Stimulated activated CD4-positive, alpha-beta T cell treated with anti-CD3 and anti-CD28 coated beads, Interleukin-4, amount 100 ng/mL, for 24 hours (primary cell): ENCODE results near the gene KIAA1755.
"Not testable (repeated sequence)": the region's sequence is repeated elsewhere in the genome, so short reads cannot be mapped to it uniquely, and the experiment has no call there.

ENCODE experiments used
- DNase-seq: peaks from one replicate; pipeline ENCODE4 v3.0.0-alpha.2; 2020

The KIAA1755 gene

GRCh38 chr20:38290829-38291814, 30.6 kb upstream of the KIAA1755 start:
- no peak for DNase-seq

DNA sequence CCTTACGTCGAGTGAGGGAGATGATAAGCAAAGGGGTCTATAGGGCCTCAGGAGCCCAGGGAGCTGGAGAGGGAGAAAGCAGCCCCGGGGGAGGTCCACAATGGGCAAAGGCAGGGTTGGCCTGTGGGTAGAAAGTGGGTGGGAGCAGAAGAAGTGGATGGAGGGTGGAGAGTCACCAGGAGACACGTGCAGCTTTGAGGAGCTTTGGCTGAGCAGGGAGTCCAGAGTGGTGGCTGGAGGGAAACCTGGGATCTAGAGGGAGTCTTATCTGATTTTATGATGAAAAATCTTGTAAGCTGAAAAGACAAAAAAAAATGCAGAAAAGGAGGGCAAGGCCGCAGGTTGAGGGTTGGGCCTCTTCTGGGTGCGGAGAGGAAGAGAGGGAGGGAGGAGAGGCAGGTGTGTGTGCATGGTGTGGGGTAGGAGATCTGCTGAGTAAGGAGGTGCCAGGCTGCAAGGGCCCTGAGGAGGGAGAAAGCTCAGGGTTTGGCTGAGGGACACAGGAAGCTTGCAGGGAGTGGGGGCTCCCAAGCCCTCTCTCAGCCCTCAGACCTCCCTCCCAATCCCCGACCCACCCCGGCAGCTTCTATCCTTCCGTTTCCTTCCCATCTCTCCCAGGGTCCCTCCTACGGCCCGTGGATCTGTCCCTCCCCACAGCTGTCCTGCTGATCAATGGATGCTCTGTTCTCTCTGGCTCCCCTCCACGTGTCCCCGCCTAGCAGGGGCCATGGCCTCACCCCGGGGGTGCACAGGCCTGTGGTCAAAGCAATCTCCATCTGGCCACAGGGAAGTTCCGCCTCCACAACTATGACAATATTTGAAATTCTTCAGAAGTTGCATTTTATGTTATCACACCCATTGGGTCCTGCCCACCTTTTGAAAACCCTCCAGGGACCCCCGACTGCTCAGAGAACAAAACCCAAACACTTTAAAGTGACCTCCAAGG, 26.3 kb upstream of the KIAA1755 start:
- no peak for DNase-seq

- no peak for DNase-seq
Measured at GRCh38 chr20:38284893-38285444, 24.4 kb upstream of the KIAA1755 start.

DNA sequence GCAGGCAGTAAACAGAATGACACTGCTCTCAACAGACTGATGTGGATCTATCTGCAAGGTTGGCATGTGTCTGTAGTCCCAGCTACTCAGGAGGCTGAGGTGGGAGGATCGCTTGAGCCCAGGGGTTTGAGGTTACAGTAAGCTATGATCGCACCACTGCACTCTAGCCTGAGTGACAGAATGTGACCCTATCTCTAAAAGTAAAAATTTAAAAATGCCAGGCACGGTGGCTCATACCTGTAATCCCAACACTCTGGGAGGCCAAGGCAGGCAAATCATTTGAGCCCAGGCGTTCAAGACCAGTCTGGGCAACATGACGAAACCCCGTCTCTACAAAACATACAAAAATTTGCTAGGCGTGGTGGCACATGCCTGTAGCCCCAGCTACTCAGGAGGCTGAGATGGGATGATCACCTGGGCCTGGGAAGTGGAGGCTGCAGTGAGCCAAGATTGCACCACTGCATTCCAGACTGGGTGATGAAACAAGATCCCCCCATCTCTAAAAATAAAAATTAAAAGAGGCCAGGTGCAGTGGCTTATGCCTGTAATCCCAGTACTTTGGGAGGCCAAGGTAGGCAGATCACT, 23.6 kb upstream of the KIAA1755 start:
- not testable (repeated sequence) for DNase-seq

GRCh38 chr20:38283236-38283635, 22.7 kb upstream of the KIAA1755 start:
- no peak for DNase-seq

DNA sequence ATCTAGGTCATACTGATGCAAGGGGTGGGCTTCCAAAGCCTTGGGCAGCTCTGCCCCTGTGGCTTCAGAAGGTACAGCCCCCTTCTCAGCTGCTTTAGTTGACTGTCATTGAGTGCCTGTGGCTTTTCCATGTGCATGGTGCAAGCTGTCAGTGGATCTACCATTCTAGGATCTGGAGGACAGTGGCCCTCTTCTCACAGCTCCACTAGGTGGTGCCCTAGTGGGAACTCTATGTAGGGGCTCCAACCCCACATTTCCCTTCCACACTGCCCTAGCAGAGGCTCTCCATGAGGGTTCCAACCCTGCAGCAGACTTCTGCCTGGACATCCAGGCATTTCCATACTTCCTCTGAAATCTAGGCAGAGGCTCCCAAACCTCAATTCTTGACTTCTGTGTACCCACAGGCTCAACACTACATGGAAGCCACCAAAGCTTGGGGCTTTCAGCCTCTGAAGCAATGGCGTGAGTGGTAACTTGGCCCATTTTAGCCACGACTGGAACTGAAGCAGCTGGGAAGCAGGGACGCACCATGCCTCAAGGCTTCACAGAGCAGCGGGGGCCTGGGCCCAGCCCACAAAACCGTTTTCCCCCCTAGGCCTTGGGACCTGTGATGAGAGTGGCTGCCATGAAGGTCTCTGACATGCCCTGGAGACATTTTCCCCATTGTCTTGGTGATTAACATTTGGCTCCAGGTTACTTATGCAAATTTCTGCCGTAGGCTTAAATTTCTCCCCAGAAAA, 20.8 kb upstream of the KIAA1755 start:
- DNase-seq: not testable (repeated sequence)

DNA sequence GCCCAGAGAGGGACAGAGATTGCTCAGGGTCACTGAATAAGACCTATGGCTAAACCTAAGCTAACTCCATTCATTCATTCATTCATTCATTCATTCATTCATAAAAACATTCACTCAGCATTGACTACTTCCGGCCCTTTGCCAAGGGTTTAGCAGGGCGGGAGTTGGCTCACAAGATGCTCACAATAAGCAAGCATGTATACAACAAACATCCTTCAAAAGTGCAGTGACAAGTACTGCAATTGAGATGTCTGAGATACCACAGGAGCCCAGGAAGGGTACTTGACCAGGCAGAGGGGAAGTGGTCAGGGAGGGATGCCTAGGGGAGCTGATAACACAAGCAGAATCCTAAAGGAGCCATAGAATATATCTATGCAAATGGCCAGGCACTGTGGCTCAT, 18.2 kb upstream of the KIAA1755 start:
- no peak for DNase-seq

GRCh38 chr20:38278131-38278530, 17.6 kb upstream of the KIAA1755 start:
- DNase-seq: no peak

- DNase-seq: no peak
Measured at GRCh38 chr20:38277691-38278090, 17.2 kb upstream of the KIAA1755 start.

- no peak for DNase-seq
Measured at GRCh38 chr20:38277285-38277684, 16.8 kb upstream of the KIAA1755 start.

- DNase-seq: no peak
Measured at GRCh38 chr20:38275815-38276550, 15.4 kb upstream of the KIAA1755 start.

DNA sequence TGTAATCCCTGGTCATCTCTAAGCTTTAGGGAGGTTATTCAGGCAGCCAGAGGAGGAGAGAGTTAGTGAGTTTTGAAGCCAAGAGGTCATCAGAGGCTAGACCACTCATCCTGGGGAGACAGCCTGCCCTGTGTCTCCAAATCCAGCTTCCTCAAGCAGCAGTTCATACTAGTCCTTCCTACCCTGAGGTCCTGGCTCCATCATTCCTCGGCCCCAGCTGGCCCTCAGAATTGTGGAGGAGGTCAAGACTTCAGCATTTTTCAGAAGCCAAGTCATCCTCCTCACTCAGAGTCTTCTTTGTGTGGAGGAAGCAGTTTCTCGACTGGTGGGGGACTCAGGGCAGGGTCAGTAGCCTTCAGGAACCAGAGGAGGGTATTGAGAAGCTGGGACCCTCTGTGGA, 12.4 kb upstream of the KIAA1755 start:
- no peak for DNase-seq

GRCh38 chr20:38272398-38272797, 11.9 kb upstream of the KIAA1755 start:
- DNase-seq: no peak

- no peak for DNase-seq
Measured at GRCh38 chr20:38271608-38272120, 11.1 kb upstream of the KIAA1755 start.

DNA sequence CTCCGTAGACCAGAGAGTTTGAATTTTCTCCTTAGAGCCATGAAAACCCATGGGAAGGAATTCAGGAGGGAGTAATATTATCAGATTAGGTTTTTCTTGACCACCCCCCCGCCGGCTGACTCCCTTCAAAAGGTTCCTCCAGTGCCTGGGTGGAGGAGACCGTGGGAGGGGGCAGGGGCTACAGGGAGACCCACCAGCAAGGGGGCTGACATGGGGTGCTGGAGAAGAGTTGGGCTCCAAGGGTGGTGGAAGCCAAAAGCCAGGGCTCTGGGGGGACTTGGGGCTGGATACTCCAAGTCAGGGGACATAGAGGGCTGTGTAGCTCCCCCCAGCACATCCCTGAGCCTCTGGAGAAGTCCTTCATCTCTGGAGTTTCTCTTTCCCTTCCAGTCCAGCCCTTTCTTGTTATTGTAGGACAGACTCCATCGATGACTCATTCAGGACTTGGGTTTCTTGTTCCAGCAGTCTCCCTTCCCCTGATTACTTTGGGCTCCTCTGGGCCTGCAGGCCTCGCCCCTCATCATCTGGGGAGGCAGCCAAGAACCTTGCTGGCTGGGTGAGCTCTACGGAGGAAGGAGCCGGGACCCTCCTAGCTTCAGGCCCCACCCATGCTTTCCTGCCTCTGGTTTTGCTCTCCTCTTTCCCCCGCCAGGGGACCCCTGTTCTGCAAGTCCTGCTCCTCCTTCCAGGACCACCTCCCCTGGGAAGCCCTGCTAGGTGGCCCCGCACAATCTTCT, 10.5 kb upstream of the KIAA1755 start:
- DNase-seq: no peak

DNA sequence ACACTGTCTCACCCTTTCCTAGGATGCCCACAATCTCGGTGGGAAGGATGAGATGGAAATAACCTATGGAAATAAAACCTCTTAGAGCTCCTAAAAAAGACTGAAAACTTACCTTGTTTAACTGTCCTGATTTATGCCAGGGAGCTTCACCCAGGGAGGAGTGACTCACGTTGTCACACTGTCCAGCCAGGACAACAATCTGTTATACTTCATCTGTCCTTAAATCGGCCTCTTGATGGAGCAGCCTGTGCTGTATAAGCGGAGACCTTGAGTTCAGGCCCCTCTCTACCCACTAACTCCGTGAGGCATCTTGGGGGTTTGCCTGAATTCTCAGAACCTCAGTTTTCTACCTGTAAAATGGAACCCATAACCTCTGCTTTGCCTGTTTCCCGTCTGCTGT, 9.2 kb upstream of the KIAA1755 start:
- no peak for DNase-seq

DNA sequence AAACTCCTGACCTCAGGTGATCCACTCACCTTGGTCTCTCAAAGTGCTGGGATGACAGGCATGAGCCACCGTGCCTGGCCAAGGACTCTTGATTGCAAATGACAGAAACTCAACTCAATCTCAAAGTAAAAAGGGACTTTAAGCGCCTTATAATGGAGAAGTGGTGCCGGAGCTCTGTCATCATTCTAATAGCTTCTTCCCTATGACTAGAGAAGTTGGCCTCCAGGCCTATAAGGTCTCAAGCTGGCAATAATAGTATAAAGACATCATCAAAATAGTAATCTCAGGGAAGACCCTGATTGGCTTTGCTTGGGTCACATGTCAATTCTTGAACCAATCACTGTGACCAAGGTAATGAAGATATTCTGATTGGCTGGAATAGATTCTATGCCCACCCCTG, 8.5 kb upstream of the KIAA1755 start:
- no peak for DNase-seq

GRCh38 chr20:38267901-38268514, 7.5 kb upstream of the KIAA1755 start:
- DNase-seq: no peak

GRCh38 chr20:38267296-38267695, 6.8 kb upstream of the KIAA1755 start:
- no peak for DNase-seq

DNA sequence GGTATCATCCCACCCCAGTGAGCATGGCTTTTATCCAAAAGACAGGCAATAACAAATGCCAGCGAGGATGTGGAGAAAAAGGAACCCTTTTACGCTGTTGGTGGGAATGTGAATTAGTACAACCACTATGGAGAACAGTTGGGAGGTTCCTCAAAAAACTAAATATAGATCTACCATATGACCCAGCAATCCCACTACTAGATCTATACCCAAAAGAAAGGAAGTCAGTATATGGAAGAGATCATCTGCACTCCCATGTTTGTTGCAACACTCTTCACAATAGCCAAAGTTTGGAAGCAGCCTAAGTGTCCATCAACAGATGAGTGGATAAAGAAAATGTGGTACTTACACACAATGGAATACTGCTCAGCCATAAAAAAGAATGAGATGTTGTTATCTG, 5.9 kb upstream of the KIAA1755 start:
- DNase-seq: no peak
